Fibroblast of skin of scalp (primary cell): ENCODE results near the gene DAPK1.
A peak's percentile ranks its signal among the peaks of the same experiment; 100 is the strongest.

ENCODE experiments used
- DNase-seq: peaks from one replicate; pipeline ENCODE4 v3.0.0-alpha.2; 2013

DAPK1 gene

GRCh38 chr9:87696641-87697040 is 199.0 kb downstream of the DAPK1 start:
- no peak for DNase-seq

GRCh38 chr9:87698069-87698809 is 200.6 kb downstream of the DAPK1 start:
- DNase-seq = no peak

GRCh38 chr9:87699835-87700234 is 202.2 kb downstream of the DAPK1 start:
- no peak for DNase-seq

GRCh38 chr9:87701491-87701890 is 203.8 kb downstream of the DAPK1 start:
- DNase-seq = no peak

- peak; percentile 52 for DNase-seq
Observed at GRCh38 chr9:87701931-87702421, 204.3 kb downstream of the DAPK1 start.

GRCh38 chr9:87702921-87703320 is 205.3 kb downstream of the DAPK1 start:
- no peak for DNase-seq

- no peak for DNase-seq
Observed at GRCh38 chr9:87703636-87704276, 206.1 kb downstream of the DAPK1 start.

GRCh38 chr9:87704342-87704741 is 206.7 kb downstream of the DAPK1 start:
- no peak for DNase-seq

- DNase-seq = no peak
Observed at GRCh38 chr9:87706066-87706739, 208.5 kb downstream of the DAPK1 start.

- DNase-seq = no peak
Observed at GRCh38 chr9:87707805-87708506, 210.3 kb downstream of the DAPK1 start.

- DNase-seq = no peak
Observed at GRCh38 chr9:87708546-87708945, 210.9 kb downstream of the DAPK1 start.

- no peak for DNase-seq
Observed at GRCh38 chr9:87708986-87709728, 211.5 kb downstream of the DAPK1 start.

GRCh38 chr9:87710443-87710842 is 212.8 kb downstream of the DAPK1 start:
- no peak for DNase-seq

GRCh38 chr9:87711857-87712800 is 214.5 kb downstream of the DAPK1 start:
- peak; percentile 77 for DNase-seq

- no peak for DNase-seq
Observed at GRCh38 chr9:87712801-87713277, 215.2 kb downstream of the DAPK1 start.

GRCh38 chr9:87713278-87713987 is 215.8 kb downstream of the DAPK1 start:
- DNase-seq = peak; percentile 96

GRCh38 chr9:87713988-87714330 is 216.3 kb downstream of the DAPK1 start:
- DNase-seq = peak; percentile 81

- DNase-seq = peak; percentile 74
Observed at GRCh38 chr9:87714819-87715218, 217.2 kb downstream of the DAPK1 start.

- no peak for DNase-seq
Observed at GRCh38 chr9:87716141-87716540, 218.5 kb downstream of the DAPK1 start.

- no peak for DNase-seq
Observed at GRCh38 chr9:87717456-87717855, 219.8 kb downstream of the DAPK1 start.
